ENCODE results near the gene PDZK1IP1.
A peak's percentile ranks its signal among the peaks of the same experiment; 100 is the strongest.
"Not testable (repeated sequence)": the region's sequence is repeated elsewhere in the genome, so short reads cannot be mapped to it uniquely, and the experiment has no call there.

The PDZK1IP1 gene

GRCh38 chr1:47198214-47198613 lies 8.4 kb upstream of the PDZK1IP1 start:
- H3K27me3 ChIP-seq (ENCODE audit: insufficient read depth, low read depth, severe bottlenecking), result peaks cover 45% of the 10 kb centered on the region
- H3K4me3 ChIP-seq (ENCODE audit: low read depth, low read length), result no peak overlapping the region
- no peak overlapping the region for H3K27ac ChIP-seq
- H3K36me3 ChIP-seq, result no peaks in the 10 kb centered on the region
- no peaks in the 10 kb centered on the region for H3K9me3 ChIP-seq (ENCODE audit: severe bottlenecking)
- TF ChIP-seq CTCF (IDR thresholded peaks at IDR 0.05; ENCODE audit: low read depth, low read length), result no peak
- DNase-seq, result no peak

GRCh38 chr1:47196622-47197021 lies 6.8 kb upstream of the PDZK1IP1 start:
- DNase-seq, result no peak
- H3K4me3 ChIP-seq (ENCODE audit: low read depth, low read length), result no peak overlapping the region
- no peaks in the 10 kb centered on the region for H3K36me3 ChIP-seq
- H3K27ac ChIP-seq, result no peak overlapping the region
- no peaks in the 10 kb centered on the region for H3K9me3 ChIP-seq (ENCODE audit: severe bottlenecking)
- H3K27me3 ChIP-seq (ENCODE audit: insufficient read depth, low read depth, severe bottlenecking), result peaks cover 34% of the 10 kb centered on the region
- no peak for TF ChIP-seq CTCF (IDR thresholded peaks at IDR 0.05; ENCODE audit: low read depth, low read length)

- H3K27ac ChIP-seq; DNase-seq; H3K36me3 ChIP-seq; H3K9me3 ChIP-seq (ENCODE audit: severe bottlenecking); H3K4me3 ChIP-seq (ENCODE audit: low read depth, low read length): not testable (repeated sequence)
- peaks cover 29% of the 10 kb centered on the region for H3K27me3 ChIP-seq (ENCODE audit: insufficient read depth, low read depth, severe bottlenecking)
Observed at GRCh38 chr1:47195981-47196380, 6.1 kb upstream of the PDZK1IP1 start.

DNA sequence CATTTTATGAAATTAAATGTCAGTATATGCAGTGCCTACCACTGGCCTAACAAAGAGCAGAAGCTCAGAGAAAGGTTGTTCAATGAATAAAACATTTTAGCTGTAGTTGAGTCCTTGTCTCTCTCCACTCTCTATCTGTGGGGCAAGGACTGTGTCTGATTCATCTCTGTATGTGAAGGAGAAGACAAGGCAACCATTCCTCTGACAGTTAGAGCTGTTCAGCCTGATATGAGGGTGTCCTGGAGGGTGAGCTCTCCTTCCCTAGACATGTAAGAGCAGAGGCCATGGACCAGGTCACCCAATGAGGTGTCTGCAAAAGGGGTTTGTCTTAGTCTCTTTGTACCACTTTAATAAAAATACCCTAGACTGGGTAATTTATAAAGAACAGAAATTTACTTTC lies 4.5 kb upstream of the PDZK1IP1 start:
- Histone ChIP-seq H3K36me3 (no peaks in the 10 kb centered on the region), H3K27me3 (ENCODE audit: insufficient read depth, low read depth, severe bottlenecking) (peaks cover 18% of the 10 kb centered on the region), H3K4me3 (ENCODE audit: low read depth, low read length) (no peak overlapping the region), H3K27ac (no peak overlapping the region), H3K9me3 (ENCODE audit: severe bottlenecking) (no peaks in the 10 kb centered on the region)
- TF ChIP-seq CTCF (IDR thresholded peaks at IDR 0.05; ENCODE audit: low read depth, low read length), result no peak
- no peak for DNase-seq

- not testable (repeated sequence) for H3K4me3 ChIP-seq (ENCODE audit: low read depth, low read length); H3K27ac ChIP-seq; H3K9me3 ChIP-seq (ENCODE audit: severe bottlenecking); H3K36me3 ChIP-seq; DNase-seq
- peaks cover 11% of the 10 kb centered on the region for H3K27me3 ChIP-seq (ENCODE audit: insufficient read depth, low read depth, severe bottlenecking)
Observed at GRCh38 chr1:47193496-47193895, 3.7 kb upstream of the PDZK1IP1 start.

GRCh38 chr1:47192458-47193384 lies 2.9 kb upstream of the PDZK1IP1 start:
- peak; percentile 72 for DNase-seq
- TF ChIP-seq CTCF (IDR thresholded peaks at IDR 0.05; ENCODE audit: low read depth, low read length), result peak; percentile 96
- peaks cover 4% of the 10 kb centered on the region for H3K27me3 ChIP-seq (ENCODE audit: insufficient read depth, low read depth, severe bottlenecking)
- H3K36me3 ChIP-seq, result no peaks in the 10 kb centered on the region
- H3K9me3 ChIP-seq (ENCODE audit: severe bottlenecking), result no peaks in the 10 kb centered on the region
- no peak overlapping the region for H3K27ac ChIP-seq
- no peak overlapping the region for H3K4me3 ChIP-seq (ENCODE audit: low read depth, low read length)
